Activated T-cell treated with anti-CD3 and anti-CD28 coated beads for 1 hour (primary cell): ENCODE results near the gene ARMH4.

Experiments used
- DNase-seq: peaks from one replicate; pipeline ENCODE4 v3.0.0-alpha.2; 2020; ENCODE audit warnings: low read depth

Gene ARMH4

DNA sequence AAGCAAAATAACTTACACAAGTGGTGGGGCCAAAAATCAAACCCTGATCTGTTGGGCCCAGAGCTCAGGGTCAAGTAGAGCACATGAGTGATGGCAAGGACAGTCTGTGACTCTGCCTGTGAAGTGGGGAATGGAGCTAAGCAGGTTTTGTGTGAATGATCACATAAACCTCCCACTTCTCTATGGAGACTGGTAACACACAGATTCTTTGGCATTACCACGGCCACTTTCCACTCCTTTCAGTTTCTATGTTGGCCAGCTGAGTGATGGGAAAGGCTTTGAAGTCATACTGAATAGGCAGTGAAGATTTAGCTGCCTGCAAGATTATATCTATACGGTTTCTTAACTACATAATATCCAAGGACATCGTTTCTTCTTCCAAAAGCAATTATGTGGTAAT is 97.9 kb downstream of the ARMH4 start:
- no peak for DNase-seq

DNA sequence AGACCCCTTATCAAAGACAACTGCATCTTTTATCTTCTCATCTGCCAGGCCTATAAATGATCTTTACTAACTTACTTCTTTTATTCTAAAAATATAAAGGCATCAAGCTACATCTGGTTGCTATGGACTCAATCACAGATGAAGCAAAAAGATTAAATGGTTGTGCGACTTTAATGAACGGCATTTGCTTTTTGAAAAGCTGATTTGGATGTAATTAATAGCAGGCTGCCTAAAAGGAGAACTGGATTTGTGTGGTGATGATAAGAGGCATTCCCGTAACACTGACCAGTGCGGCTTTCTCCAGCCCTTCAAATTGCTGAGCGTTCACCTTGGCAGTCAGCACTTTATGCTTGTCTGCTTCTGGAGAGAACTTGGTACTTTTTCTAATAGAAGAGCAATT is 103.8 kb downstream of the ARMH4 start:
- DNase-seq: no peak

DNA sequence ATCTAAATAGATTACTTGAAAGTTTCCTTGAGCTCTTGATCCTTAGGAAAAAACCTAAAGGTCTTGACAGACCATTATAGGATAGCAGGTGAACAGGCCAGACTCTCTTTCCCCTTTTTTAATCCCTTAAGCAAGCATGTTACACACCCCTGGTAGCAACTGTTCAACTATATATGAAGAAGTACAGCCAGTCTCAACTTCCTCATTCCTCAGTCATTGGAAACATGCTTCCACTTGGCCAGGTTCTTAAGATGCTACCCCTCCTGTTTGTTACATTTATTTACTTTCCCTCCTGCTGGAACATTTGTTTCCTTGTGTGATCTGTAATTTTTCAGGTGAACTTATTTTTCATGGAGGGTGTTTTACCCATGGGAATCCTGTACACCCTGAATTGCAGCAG is 124.1 kb downstream of the ARMH4 start:
- no peak for DNase-seq

DNA sequence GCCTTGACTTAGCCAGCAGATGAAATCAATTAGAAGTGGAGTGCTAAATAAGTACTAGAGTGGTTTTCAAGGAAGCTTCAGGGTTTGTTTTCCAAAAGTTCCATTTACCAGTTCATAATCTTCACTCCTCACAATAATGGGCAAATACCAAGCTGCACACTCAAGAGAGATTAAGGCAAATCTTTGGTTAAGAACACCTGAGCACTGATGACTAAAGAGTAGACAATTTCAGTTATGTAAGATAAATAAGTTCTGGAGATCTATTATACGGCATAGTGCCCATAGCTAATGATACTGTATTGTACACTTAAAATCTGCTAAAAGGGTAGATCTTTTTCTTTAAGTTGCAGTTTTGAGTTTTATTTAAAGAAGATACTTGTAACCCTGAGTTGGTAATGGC is 125.0 kb downstream of the ARMH4 start:
- DNase-seq: no peak

DNA sequence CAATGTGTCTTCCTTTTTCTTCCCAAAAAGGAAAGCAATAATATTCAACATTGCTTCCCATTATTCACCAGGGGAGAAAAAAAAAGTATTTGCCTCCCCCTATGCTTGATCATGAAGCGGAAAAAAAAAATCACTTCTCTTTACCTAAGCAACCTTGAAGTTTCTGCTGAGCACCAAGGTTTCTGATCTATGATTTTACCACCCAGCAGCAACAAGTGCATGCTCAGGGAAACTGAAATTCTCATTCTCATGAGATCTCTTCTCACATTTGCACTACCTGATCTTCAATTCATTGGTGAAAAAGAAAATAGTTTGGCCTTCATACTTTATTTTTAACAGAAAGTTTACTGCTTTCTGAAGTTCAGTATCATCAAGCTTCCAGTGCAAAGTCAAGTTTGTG is 125.8 kb downstream of the ARMH4 start:
- DNase-seq: no peak

DNA sequence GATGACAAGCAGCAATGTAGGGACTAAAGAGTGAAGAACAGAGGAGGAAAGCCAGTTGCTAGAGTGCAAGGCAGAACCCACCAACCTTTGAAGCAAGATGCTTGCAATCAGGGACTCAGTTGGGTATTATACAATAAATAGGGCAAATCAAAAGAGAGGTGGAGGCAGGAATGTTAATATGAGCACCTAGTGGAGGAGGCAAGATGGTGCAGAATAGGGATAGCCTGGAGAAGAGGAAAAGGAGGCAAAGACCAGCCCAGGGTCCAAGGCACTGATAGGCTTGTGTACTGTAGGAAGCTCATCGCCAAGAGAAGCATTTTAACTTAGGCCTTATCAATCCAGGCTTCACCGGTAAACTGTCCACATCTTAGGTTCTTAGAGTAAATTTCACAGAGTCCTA is 137.2 kb downstream of the ARMH4 start:
- no peak for DNase-seq

DNA sequence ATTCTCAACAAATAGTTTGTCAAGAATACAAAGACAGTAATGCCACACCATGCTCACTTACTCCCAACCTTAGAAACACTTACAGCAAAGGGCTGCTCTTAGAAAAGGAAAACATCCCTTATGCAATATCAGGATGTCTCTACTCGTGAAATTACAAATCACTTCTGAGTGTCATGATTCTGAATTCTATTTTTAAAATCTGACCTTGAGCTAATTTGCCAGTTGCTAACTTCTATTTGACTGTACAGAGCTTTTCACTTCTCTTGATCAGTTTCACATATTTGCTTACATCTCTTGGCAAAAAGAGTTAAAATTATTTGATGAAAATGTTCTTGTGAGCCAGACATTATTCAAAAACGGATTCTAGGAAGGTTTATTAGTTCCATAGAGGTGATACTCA is 149.4 kb downstream of the ARMH4 start:
- DNase-seq: no peak

DNA sequence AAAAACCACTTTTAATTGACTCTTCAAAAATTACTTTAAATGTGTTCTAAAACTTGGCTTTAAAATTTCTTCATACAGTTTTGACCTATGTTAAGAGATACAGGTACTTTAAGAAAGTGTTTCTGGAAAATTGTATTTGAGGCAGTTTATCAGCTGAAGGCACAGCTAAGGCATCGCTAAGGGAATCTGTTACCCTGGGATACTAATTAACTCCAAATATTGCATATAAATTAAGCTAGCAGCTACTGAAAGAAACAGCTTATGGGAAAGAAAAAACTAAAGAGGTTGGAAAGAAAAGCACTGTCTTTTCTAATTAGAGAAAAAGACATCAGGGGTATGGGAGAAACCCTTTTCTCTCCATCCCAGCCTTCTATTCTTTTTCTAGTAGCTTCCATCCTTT is 152.0 kb downstream of the ARMH4 start:
- DNase-seq: no peak

DNA sequence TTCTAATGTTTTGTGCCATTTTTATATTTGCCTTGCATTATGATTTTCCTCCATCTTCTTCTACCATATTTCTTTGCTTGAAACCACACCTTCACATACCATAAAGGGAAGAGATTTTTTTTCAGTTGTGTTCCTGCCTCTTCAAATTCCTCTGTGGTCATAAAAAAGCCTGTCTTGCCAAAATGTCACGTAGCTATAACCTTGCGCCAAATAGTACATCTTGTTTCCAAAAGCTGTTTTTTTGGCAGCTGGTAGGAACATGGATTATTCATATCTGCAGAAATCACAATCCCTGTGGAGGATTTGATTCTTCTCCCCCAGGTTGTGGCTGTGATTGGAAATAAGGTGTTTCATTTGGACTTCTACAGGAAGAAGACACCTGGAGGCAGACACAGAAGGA is 152.5 kb downstream of the ARMH4 start:
- no peak for DNase-seq

DNA sequence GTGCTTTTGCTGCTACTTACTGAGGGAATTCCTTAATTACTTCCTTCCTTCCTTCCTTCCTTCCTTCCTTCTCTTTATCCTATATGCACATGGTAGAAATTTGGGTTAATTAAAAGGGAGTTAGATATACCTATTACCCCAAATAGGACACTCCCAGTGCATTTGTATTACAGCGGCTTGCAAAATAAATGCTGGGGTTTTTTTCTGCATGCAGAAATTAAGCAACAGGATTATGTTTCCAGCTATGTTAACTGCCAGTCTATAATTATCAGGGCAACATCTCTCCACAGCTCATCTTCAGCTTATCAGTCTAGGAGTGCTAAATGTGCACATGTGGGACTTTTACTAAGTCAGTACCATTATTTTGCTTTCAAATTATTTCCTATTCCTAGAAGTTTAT is 153.2 kb downstream of the ARMH4 start:
- no peak for DNase-seq

DNA sequence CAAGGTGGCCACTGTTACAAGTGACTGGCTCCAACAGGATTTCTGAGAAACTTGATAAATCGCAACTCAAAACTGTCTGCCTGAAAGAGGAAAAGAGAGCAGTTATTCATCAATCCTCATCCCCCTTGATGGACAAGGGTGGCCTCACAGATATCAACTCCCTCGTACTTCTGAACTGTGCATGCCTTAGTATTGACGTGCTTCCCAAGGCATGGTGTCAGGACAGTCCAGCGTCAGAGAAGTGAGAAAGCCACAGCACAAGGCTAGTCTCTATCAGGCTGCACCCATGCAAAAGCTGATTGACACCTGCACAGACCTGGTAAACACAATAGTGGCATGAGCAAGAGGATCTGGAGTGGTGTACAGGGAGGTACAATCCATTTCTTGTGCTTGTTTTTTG is 160.7 kb downstream of the ARMH4 start:
- no peak for DNase-seq

DNA sequence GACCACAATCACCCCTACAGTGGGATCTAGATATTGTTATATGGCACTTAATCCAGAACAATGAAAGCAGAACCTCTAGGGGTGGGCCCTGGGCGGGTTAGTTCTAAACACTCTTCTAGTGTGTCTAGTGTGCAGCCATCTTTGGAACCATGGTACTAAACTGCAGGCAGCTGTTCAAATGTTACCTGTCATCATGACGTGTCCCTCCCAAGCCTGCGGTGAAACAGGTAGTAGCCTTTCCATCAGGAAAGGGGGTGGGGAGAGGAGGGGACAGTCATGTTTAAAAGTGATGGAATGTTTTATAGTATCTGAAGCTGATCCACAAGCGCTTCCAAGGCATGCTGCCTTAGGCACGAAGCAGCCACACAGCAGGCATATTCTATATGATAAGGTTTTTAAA is 163.6 kb downstream of the ARMH4 start:
- no peak for DNase-seq

DNA sequence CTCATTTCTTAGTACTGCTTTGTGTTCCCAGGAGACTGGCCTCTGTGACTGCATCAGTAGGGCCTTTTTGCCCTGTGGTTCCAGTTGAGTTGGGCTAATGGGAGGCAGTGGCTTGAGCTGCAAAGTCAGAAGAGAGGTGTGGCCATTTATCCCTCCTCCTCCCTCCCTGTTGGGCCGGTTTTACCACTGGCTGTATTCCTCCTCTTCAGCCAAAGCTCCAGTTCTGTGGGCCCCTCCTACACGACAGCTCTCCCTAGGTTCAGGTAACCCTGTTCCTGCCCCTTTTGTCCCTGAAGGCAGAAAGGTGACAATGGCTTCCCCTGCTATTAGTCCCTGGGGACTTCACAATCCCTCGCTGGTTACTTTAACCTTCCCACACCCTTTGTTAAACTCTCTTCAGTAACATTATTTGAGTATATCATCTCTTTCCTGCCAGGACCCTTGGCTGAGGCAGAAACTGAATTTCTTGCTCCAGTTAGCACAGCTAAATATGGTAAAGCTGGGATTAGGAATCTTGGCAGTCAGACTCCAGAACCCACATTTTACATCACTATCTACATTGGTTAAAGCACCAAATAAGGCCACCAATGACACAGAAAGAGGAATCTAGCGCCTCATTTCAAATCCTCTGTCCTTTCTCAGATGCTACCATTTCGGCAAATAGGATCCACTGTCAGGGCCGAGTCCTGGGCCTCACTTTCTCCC is 164.3 kb downstream of the ARMH4 start:
- DNase-seq: no peak

DNA sequence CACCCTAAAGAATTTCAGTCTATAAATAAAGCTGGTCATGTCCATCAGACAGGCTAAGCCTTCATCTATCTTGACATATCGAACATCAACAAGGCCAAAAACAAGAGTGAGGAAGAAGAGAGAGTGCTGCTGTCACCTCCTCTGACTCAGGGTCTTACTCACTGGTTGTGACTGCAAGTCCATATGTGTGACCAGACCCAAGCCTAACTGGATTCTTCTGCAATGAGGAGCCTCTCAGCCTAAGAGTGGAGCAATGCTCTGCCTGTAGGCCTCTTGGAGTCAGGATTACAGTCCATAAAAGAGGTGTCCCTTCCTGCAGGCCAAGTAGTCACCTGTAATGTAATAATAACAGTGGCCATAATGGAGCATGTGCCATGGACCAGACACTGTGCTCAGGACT is 165.0 kb downstream of the ARMH4 start:
- DNase-seq: no peak

DNA sequence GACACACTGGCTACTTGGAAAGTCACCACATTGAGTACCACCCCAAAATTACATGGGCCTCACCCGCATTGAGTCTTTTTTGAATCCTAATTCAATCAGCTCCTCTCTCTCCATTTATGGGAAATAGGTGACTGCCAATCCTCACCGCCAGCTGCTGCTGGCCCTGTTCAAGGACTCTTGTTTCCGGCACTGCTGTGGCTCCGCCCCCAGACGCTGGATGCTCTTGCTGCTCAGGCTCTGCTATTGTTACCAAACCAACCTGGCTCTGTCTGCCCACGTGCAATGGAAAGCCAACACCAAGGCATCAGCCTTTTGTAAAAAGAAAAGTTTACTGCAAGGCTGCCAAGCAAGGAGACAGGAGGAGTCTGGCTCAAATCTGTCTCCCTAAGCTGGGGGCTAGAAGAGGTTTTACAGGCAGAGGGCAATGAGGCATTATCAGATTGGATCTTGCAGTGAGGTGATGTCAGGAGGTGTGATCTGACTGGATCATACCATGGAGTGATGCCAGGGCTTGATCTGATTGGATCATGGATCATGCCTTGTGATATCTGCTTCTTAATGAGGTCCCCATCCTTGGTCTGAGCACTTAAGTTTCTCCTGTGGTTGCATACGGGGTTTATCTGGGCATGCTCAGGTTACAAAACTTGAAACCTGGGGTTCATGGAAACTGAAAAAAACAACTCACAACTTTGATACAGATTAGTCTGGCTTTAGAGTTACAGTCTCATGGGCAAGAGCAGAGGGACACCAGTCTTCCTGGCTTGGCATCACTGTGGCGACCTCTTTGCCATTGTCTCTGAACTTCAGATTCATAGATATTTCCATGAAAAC is 169.0 kb downstream of the ARMH4 start:
- no peak for DNase-seq

DNA sequence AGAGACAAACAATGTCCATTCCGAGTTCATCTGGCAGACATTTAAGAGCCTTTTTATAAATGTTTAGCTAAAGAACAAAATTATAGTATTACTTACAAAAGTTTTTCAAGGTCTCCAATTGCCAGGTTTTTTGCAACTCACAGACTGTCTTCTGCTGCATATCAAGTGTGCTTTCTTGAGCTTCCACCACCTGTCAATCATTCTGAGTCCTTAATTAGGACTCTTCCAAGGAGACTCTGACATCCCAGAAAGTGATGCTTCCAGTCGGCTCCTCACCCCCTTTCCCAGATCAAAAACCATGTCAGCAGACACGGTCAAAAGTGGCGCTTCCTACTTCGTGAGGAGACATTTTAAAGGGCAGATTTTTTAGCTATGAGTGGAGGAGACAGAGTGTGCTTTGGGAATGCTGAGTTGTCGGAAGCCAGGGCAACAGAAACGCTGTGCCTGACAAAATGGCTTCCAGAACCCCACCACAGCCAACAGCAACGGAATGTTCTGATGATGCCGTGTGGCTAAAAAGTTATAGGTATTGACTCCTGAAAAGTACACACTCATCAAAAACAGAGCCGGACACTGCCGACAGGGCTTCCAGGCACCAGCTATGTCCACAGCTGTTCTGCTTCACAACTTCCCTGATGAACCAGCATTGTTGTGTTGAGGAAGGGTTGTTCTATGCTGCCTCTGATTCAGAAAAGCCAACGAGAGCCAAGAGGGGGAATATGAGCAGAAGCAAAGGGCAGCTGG is 170.0 kb downstream of the ARMH4 start:
- DNase-seq: no peak

DNA sequence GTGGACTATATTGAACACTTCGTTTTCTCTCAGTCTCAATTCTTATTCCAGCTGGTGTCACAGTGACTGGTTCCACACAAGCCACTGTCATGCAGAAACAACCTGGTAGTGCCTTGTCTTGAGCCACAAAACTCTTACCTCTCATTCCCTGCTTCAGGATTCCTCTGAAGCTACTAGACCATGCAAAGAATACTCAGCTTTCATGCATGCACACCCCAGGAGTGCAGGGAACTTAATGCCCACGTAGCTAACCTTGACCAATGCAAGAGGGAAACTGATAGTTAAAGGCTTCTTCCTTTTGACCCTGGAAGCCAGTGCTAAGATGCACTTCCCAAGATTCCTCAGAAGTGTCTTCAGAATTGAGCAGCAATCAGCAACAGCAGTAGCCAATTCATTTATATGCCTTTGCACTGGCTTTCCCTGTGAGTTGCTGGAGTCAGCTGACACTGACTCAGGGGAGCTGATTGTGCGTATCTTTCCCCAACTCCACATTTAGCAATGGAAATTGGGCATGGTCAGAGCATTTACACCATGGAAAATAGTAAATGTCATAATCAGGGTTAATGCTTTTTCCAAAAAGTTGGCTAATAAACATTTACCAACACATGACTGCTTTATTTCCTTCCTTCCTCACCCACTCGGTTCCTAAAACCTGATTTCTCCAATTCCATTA is 172.5 kb downstream of the ARMH4 start:
- no peak for DNase-seq

DNA sequence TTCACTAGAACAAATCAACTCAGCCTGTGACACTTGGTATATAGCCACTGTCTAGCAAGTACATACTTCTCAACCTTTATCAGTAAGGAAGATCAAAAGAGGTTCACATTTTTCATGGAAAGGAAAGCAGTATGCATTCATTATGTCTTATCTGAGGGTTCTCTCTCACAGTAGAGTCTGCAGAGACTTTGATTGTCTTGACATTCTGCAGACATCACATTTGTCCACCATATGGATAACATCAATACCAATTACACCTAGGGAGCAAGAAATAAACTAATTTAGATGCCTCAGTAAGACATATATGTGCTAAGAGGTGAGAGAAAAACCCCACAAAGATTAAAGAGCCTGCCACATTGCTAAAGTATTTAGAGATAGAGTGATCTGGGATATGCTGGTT is 175.3 kb downstream of the ARMH4 start:
- no peak for DNase-seq

DNA sequence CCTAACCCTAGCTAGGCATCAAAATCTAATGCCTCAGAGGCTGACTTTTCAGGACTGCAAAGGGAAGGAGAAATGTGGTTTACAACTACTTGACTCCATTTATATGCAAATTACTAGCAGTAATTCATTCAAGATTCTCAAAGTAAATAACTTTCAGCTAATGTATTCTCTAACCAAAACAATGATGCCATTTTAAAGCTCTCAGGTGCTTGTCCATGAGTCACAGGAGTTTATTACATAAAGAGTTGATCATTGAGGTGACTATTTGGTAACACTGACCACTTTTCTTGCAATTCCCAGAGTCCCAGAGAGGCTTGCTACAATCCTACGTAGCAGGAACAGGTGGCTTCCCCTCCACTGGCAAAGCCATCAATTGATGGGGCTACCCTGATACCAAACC is 177.1 kb downstream of the ARMH4 start:
- DNase-seq: no peak

DNA sequence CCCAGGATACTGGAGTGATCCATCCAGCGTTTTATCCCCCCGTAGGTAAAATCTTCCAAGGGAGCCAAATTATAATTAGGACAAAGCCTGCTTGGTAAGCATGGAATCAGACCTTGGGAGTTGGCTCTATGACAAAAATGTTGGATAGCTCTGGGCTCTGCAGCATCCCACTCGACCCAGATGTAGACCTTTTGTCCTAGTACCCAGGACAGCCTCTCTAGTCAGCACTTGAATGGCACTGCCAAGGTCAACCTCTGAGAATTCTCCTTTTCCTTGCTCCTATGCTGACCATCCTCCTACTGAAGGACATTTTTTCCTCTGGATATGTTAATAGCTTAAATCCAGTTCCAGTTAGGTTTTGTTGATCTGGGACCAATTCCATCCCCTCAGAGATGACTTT is 181.4 kb downstream of the ARMH4 start:
- DNase-seq: no peak

DNA sequence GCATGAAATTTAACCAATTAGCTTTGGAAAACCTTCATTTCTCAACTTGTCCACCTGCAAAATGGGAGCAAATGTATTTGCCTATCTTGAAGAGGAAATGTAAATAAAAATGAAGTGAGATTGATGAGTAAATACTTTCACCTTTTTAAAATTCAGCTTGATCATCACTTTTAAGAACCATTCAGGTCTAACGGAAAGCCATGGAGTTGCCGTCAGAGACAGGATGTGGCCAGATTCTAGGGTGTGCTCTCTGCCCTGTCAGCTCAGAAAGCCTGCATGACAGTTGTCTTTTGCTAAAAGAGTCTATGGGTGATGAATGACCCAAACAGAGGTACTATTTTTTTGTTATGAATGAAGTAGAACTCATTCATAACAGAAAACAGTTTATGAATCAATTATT is 181.8 kb downstream of the ARMH4 start:
- no peak for DNase-seq

DNA sequence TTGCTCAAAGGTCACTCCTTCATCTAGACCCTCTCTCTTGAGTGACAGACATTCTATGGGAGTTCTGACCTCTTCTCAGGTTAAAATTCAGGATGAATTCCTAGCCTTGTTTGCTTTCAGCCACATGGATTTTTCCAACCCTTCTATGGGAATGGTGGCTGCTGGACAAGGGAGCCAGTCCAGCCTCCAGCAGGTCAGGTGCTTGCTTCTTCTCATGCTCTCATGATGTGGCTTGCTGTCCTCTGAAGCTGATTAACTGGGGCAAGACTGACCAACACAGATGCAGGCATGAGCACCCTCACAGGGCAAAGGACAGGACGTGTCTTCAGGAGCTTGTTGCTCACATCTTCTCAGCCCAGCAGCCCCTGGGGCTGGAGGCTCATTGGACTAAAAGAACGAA is 188.9 kb downstream of the ARMH4 start:
- no peak for DNase-seq
